IgD-negative memory B cell (primary cell): Measurements from ENCODE around the gene MEGF11. TPM values are rescaled to one million over a fixed set of nuclear protein-coding genes. Genes with fewer than 3 reads are reported as not detected.

Source experiments
- H3K27ac Mint-ChIP-seq, 3 donors: one replicate each; pipeline ENCODE4 v1.8.0; 2020 to 2022; ENCODE audit warnings: mild to moderate bottlenecking in 3 of 3, mixed read lengths in 3 of 3, moderate library complexity in 1 of 3
- H3K27me3 Mint-ChIP-seq: one replicate; pipeline ENCODE4 v1.8.0; 2021; ENCODE audit warnings: mixed read lengths
- H3K36me3 Mint-ChIP-seq: one replicate; pipeline ENCODE4 v1.8.0; 2020; ENCODE audit warnings: mild to moderate bottlenecking, mixed read lengths
- H3K4me1 Mint-ChIP-seq, 3 donors: one replicate each; pipeline ENCODE4 v1.8.0; 2020 to 2022; ENCODE audit warnings: mixed read lengths in 3 of 3, mild to moderate bottlenecking in 1 of 3
- H3K4me3 Mint-ChIP-seq, 4 donors: one replicate each; pipeline ENCODE4 v1.8.0; 2020 to 2022; ENCODE audit warnings: mild to moderate bottlenecking in 4 of 4, mixed read lengths in 4 of 4, moderate library complexity in 3 of 4
- H3K9me3 Mint-ChIP-seq, 3 donors: one replicate each; pipeline ENCODE4 v1.8.0; 2020 to 2021; ENCODE audit warnings: mixed read lengths in 3 of 3, mild to moderate bottlenecking in 1 of 3
- polyA plus RNA-seq: library from polyadenylated mRNA; unstranded; fragments of 300-500 nt; fragmentation: Illumina TruSeq; gene quantifications from one replicate; pipeline ENCODE4 v1.2.3, GENCODE V29; 2021

The MEGF11 gene
- polyA plus RNA-seq, 1 donor from 2014 or later = 0.41 TPM

DNA sequence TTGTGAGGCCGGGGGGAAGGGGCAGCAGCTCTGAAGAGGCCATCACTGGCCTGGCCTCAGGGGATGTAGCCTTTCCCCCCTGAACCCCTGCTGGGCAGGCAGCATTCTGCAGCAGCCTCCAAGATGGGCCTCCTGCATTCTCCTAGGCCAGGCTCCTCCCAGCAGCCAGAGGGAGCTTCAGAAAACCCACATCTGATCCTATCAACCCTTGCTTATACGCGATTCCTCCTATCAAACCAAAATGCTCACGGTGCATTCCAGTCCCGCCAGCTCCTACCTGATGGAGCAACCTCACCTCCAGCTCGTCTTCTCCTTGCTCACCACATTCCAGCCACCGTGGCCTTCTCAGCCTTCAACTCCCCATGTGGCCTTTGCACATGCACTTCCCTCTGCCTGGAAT, 85.7 kb downstream of the MEGF11 start:
- Mint-ChIP-seq H3K27ac (no peak overlapping the region), H3K27me3 (peaks cover 6% of the 10 kb centered on the region), H3K36me3 (no peaks in the 10 kb centered on the region), H3K9me3 (no peaks in the 10 kb centered on the region), H3K4me3 (no peak overlapping the region), H3K4me1 (no peaks in the 10 kb centered on the region)

DNA sequence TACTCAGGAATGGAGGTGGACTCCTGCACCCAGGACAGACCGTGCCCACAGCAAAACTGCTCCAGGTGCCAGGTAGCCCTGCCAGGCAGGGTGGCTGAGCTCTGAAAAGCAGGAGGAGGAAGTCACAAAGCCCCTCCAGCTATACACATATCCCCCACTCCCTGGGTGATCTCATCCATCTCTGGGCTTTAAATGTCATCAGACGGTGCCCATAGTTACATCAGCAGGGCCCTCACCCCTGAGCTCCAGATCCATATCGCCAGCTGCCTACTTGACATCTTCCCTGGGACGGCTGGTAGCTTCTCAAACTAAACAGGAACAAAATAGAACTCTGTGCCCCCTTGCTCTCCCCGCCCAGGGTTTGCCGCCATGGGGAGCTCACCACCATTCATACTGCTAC, 87.7 kb downstream of the MEGF11 start:
- Mint-ChIP-seq H3K27me3 (peaks cover 2% of the 10 kb centered on the region), H3K27ac (no peak overlapping the region), H3K4me3 (no peak overlapping the region), H3K36me3 (no peaks in the 10 kb centered on the region), H3K4me1 (no peaks in the 10 kb centered on the region), H3K9me3 (no peaks in the 10 kb centered on the region)

DNA sequence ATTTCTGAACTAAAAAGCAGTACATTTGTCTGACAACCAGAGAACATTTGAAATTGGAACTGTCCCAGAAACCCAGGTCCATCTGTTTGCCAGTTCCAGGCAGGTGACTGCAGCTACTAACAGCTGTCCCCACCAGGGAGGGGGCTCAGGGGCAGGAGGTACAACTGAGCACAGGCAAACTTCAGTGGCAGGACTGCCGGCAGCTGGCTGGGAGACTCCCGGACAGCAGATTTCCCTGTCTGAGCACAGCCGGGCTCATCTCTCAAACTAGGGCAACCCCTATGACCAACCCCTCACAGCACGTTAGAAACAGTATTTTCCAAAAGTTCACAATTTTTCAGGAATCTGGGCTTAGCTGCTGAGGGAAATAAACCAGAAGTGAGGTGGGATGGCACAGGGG, 88.8 kb downstream of the MEGF11 start:
- no peak overlapping the region for H3K4me3 Mint-ChIP-seq
- no peaks in the 10 kb centered on the region for H3K4me1 Mint-ChIP-seq
- H3K27ac Mint-ChIP-seq = no peak overlapping the region
- H3K36me3 Mint-ChIP-seq = no peaks in the 10 kb centered on the region
- no peaks in the 10 kb centered on the region for H3K9me3 Mint-ChIP-seq
- peaks cover 2% of the 10 kb centered on the region for H3K27me3 Mint-ChIP-seq

DNA sequence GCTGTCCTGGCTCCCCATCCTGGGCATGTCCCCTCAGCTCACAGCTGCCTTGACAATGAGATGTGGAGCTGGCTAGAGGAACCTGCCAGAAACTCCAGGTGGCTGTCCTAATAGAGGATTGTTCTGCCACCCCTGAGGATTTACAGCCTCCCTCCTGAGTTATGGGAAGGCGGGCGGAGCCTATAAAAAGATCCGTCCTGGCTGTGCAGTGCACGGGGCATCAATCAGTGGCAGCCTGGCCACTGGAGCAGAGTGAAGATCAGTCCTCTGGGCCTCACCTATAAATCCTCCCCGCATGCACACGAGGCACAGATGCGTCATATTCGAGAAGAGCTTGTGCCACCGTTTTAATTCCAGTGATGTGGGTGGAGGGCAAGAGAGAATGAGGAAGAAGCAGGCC, 90.0 kb downstream of the MEGF11 start:
- no peaks in the 10 kb centered on the region for H3K4me1 Mint-ChIP-seq
- peaks cover 2% of the 10 kb centered on the region for H3K27me3 Mint-ChIP-seq
- no peaks in the 10 kb centered on the region for H3K36me3 Mint-ChIP-seq
- H3K9me3 Mint-ChIP-seq = no peaks in the 10 kb centered on the region
- no peak overlapping the region for H3K4me3 Mint-ChIP-seq
- no peak overlapping the region for H3K27ac Mint-ChIP-seq

DNA sequence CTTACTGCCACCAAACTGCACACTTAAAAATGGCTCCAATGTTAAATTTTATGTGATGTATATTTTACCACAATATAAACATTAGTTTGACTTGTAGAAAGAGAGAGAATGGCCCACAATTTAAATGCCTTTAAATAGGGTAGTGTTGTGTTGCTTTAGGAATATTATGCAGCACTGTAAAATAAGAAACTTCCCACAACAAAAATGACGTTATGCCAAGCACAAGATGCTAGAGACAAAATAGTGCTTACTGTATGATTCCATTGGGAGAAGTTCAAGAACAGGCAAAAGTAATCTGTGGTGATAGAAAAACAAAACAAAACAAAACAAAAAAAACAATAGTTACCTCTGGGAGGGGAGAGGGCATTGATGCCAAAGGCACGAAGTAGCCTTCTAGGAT, 91.3 kb downstream of the MEGF11 start:
- Mint-ChIP-seq H3K4me1 (no peaks in the 10 kb centered on the region), H3K4me3 (no peak overlapping the region), H3K9me3 (no peaks in the 10 kb centered on the region), H3K36me3 (no peaks in the 10 kb centered on the region), H3K27ac (no peak overlapping the region), H3K27me3 (peaks cover 2% of the 10 kb centered on the region)

DNA sequence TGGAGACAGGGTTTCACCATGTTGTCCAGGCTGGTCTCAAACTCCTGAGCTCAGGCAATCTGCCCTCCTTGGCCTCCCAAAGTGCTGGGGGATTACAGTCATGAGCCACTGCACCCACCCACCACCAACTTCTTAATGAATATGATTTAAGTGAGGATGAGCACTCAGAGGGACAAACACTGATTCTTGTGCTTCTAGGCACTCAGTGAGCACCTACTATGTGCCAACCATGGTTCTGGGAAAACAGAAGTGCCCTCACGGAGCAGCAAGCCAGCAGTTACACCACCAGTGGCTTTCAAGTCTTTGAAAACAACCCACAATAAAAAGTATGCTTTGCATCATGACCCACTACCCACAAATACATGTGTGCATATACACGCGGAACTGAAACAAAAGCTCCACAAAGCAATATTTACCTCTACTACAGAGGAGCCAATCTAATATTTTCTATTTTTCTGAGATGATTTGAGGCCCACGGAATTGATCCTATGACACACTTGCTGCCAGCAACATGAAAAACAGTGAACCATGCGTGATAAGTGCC, 91.9 kb downstream of the MEGF11 start:
- Mint-ChIP-seq H3K36me3 (no peaks in the 10 kb centered on the region), H3K27me3 (peaks cover 5% of the 10 kb centered on the region), H3K9me3 (no peaks in the 10 kb centered on the region), H3K27ac (no peak overlapping the region), H3K4me3 (no peak overlapping the region), H3K4me1 (no peaks in the 10 kb centered on the region)

DNA sequence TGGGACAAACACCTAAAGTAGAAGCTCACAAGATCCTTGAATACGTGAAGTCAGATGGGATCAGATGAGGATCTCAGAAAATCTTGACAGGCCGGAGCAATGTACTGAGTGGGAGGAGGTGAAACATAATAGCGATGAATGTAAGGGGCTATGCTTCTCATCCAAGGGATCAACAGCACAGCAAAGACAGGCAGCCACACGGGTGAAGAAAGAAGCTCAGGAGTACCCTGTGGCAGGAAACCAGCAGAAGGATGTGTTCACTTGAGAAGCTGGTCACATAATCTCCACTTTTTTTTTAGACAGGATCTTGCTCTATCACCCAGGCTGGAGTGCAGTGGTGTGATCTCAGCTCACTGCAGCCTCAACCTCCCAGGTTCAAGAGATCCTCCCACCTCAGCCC, 92.4 kb downstream of the MEGF11 start:
- Mint-ChIP-seq H3K27ac (no peak overlapping the region), H3K27me3 (peaks cover 7% of the 10 kb centered on the region), H3K36me3 (no peaks in the 10 kb centered on the region), H3K4me1 (no peaks in the 10 kb centered on the region), H3K4me3 (no peak overlapping the region), H3K9me3 (no peaks in the 10 kb centered on the region)

DNA sequence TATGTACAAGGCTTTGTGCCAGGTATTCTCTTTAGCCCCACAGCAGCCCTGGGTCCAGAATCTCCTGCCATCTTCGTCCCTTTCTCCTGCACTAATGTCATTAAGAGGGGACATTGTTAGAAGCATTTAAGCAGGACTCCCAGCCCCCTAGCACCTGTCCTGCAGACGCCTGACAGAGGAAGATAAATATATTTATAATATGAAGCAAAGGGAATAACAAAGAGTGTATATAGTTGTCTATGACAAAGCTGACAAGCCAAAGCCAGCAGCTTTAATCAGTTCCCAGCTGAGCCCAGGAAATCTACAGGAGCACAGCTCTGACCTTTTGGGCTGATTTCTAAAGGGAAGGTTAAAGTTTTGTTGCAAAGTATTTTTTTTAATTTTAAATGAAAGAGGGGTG, 96.0 kb downstream of the MEGF11 start:
- no peak overlapping the region for H3K27ac Mint-ChIP-seq
- H3K4me1 Mint-ChIP-seq = peaks cover 0 to 3% (median 3%) of the 10 kb centered on the region in 3 donors
- H3K4me3 Mint-ChIP-seq = no peak overlapping the region
- H3K36me3 Mint-ChIP-seq = no peaks in the 10 kb centered on the region
- peaks cover 26% of the 10 kb centered on the region for H3K27me3 Mint-ChIP-seq
- H3K9me3 Mint-ChIP-seq = no peaks in the 10 kb centered on the region

DNA sequence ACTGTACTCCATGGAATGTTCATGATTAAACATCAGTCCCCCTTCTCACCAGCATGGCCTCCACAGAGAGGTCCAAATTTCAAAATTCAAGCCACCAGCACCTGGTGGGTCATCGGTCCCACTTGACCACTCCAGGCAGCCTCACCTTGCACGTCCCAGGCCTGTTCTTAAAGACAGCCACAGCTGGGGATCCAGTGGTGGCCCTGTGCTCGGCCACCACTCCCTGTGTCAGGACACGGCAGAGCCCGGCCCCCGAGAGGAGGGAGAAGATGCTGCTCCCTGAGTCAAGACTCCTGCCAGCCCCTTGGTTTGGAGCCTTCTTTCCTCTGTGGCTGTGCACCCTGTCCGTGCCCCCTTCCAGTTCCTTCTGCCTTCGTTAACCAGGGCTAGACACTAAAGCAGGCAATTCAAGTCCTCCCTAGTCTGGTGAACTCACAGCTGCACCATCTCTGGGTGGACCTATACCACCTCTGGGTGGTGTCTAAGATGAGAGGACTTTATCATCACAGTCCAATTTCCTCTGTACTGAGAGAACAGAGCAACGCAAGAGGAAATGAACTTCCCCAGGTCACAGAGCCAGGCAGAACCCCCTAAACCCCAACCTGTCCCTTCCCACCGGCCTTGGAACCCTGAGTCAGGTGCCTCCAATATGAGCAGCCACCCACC, 97.1 kb downstream of the MEGF11 start:
- Mint-ChIP-seq H3K4me1 (peaks cover 0 to 4% (median 3%) of the 10 kb centered on the region in 3 donors), H3K36me3 (no peaks in the 10 kb centered on the region), H3K4me3 (no peak overlapping the region), H3K27ac (no peak overlapping the region), H3K9me3 (no peaks in the 10 kb centered on the region), H3K27me3 (peaks cover 29% of the 10 kb centered on the region)

DNA sequence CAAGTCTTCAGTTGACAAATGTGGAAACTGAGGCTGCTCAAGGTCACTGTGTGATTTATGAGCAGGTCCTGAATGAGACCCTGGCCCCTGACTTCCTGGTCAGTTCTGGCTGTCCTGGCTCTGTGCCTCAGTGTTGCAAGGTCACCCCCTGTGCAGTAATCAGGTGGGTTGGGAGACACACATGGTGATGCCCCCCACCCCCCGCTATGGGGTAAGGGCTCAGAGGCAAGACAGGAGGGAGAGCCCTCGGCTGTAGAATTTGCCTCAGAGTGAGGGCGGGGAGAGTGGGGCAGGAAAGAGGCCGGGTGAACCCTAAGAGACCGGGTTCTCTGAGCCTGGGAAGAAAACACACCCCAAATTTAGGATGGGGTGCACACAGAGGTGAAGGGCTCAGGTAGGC, 98.5 kb downstream of the MEGF11 start:
- no peaks in the 10 kb centered on the region for H3K9me3 Mint-ChIP-seq
- H3K4me3 Mint-ChIP-seq = no peak overlapping the region
- H3K27ac Mint-ChIP-seq = no peak overlapping the region
- H3K27me3 Mint-ChIP-seq = peaks cover 34% of the 10 kb centered on the region
- H3K4me1 Mint-ChIP-seq = peaks cover 0 to 4% (median 3%) of the 10 kb centered on the region in 3 donors
- H3K36me3 Mint-ChIP-seq = no peaks in the 10 kb centered on the region

DNA sequence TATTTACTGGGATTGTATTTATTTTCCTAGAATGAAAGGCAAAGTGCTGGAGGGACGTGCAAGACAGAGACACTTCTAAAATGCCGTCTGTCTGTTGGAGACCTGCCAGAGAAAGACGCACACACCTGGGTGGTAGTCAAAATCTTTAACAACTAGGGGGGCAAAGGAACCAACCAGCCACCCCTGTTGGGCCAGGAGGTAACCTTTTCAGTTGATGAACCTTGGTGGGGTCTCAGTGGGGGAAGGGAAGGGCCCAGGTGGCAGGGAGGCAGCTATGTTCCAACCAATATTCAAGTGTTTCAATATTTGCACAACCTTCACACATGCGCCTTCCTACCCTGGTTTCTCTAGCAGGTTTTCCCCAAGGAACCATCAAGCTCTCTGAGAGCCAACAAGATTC, 99.0 kb downstream of the MEGF11 start:
- Mint-ChIP-seq H3K27ac (no peak overlapping the region), H3K9me3 (no peaks in the 10 kb centered on the region), H3K27me3 (peaks cover 34% of the 10 kb centered on the region), H3K4me3 (no peak overlapping the region), H3K4me1 (peaks cover 0 to 4% (median 3%) of the 10 kb centered on the region in 3 donors), H3K36me3 (no peaks in the 10 kb centered on the region)

DNA sequence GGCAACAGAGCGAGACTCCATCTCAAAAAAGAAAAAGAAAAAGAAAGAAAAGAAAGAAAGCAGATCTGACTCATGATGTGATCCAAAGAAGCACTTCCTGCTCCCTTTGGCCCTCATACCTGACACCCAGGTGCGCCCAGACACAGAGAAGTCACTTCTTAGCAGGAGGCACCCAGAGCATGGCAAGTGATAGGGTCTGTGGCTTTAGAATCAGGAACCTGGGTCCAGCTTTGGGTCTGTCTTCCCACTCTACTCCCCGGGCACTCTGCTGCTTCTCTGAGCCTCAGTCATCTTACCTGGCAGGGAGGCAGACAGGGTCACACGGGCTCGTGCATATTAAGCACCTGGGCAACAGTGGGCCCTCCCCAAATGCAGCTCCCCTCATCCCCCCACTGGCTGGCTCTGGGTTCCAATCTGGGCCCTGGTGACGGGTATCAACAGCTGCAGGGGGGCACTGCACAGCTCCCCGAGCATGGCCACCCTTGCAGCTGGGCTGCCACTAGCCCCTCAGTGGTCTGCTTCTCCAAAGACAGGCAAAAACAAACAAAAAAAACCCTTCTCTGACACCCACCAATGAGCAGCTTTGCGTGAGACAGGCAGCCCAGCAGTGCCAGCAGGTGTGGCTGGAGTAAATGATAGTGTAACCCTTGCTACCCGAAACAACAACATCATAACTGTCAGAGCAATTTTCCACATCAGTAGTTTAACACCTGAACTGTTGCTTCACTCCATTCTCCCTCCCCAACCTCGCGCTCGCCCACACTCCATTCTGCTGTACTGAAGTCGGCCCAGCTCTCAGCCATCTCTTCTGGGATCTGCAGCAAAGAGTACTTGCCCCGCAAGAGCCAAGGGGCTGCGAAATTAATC, 99.8 kb downstream of the MEGF11 start:
- H3K27me3 Mint-ChIP-seq = peaks cover 37% of the 10 kb centered on the region
- H3K36me3 Mint-ChIP-seq = no peaks in the 10 kb centered on the region
- no peak overlapping the region for H3K4me3 Mint-ChIP-seq
- H3K4me1 Mint-ChIP-seq = peaks cover 0 to 4% (median 3%) of the 10 kb centered on the region in 3 donors
- H3K27ac Mint-ChIP-seq = no peak overlapping the region
- no peaks in the 10 kb centered on the region for H3K9me3 Mint-ChIP-seq

DNA sequence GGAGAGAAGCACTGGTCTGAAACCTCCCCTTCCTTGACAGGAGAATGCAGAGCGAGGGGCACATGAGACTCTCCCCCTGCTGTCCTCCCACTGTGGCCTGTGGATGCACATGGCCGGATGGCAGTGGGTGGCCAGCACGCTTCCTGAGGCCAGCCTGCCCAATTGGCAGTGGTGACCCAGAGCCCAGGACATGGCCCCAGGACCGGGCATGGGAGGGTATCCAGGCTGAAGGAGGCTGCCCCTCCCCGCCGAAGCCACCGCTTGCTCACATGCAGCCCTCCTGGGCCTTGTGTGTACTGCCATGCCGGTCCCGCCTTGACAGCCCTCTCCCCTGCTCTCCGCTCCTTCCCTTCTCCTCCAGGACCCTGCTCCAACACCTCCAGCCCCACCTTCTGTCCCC, 100.9 kb downstream of the MEGF11 start:
- no peak overlapping the region for H3K27ac Mint-ChIP-seq
- peaks cover 0 to 4% (median 3%) of the 10 kb centered on the region in 3 donors for H3K4me1 Mint-ChIP-seq
- H3K27me3 Mint-ChIP-seq = peaks cover 37% of the 10 kb centered on the region
- no peaks in the 10 kb centered on the region for H3K9me3 Mint-ChIP-seq
- no peak overlapping the region for H3K4me3 Mint-ChIP-seq
- H3K36me3 Mint-ChIP-seq = no peaks in the 10 kb centered on the region

DNA sequence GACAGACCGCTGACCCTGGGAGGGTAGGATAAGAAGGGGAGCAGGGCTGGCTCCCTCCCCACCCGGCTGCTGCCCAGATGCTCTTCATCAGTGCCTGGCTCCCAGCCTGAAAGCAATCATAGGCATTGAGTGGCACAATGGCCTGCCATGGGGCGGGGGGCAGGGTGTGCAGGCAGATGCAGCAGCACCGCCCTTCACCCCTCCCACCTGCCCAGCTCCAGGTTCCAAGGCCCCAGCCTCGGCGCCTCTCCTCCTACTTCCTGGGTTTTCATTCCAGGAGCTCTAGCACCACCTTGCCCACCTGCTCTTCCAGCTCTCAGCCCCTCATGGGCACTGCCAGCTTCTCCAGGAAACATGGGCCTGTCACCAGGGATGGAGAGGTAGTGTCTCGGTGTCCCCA, 101.7 kb downstream of the MEGF11 start:
- Mint-ChIP-seq H3K4me1 (peaks cover 0 to 4% (median 3%) of the 10 kb centered on the region in 3 donors), H3K9me3 (no peaks in the 10 kb centered on the region), H3K4me3 (no peak overlapping the region), H3K27me3 (peaks cover 35% of the 10 kb centered on the region), H3K27ac (no peak overlapping the region), H3K36me3 (no peaks in the 10 kb centered on the region)

DNA sequence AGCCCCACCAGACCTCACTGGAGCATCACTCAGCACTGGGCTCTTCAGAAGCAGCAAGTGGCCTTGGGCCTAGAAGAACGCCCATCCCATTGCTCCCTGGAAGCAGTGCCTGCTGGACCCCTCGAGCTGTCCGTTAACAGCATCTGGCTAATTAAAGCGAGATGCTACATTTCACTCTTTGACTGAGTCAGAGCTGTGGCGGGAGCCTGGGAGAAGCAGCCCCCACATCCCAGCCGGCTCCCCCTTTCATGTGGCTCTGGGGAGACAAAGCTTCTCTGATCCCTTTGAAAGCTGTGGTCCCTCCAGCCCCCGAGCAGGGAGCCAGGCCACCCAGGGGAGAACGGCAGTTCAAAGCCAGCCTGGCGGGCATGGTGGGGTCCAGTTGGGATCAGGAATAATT, 103.7 kb downstream of the MEGF11 start:
- no peaks in the 10 kb centered on the region for H3K9me3 Mint-ChIP-seq
- no peaks in the 10 kb centered on the region for H3K36me3 Mint-ChIP-seq
- no peak overlapping the region for H3K27ac Mint-ChIP-seq
- peak overlapping the region in 1 of 4 donors; percentile 41 for H3K4me3 Mint-ChIP-seq
- peaks cover 0 to 4% (median 3%) of the 10 kb centered on the region in 3 donors for H3K4me1 Mint-ChIP-seq
- peaks cover 27% of the 10 kb centered on the region for H3K27me3 Mint-ChIP-seq
